Measurements from ENCODE around the gene ZMYND11.
"Not testable (repeated sequence)": the region's sequence is repeated elsewhere in the genome, so short reads cannot be mapped to it uniquely, and the experiment has no call there.

The ZMYND11 gene

DNA sequence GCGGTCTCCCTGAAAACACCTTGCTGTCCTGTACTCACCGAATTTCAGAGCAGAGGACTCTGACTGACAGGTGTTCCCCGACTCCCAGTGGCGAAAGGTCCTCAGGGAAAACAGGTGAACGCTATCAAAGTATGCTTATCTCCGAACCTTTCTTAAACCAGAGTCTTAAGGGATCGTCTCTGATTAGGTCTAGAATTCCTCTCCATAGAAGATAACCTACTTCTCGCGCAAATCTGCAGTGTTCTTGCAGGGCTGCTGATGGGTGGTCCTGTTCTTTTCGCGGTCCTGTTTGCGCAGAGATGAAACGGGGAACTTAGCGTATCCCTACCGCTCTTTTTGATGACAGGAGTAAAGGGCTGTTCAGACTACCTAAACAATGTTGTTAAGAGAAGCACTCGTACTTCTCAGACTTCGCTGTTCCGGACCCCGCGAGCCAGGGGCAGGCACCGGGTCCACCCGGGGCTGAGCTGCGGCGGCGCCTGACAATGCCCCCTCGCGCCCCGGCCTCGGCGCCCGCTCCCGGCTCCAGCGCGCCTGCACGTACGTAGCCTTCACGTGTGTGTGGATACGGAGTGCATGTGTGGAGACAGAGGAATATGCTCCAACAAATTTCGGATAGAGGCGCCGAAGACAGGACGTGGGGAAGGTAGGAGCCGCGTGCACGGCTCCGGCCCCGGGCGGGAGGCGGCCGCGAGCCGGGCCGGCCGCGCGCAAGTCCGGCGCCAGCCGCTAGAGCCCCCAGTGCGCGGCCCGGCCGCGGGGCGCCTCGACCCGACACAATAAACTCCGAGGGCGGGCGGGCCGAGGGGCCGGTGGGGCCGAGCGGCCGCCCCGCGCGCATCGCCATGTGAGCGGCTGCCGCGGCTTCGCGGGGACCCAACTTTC lies 766 bp upstream of the ZMYND11 start:
- DNase-seq = peak in 3 of 4 experiments; percentile 14 to 33 (median 23)

- DNase-seq = peak; percentile 50 to 63 (median 54)
These were observed 578 bp downstream of the ZMYND11 start for GRCh38 chr10:135601-136464.

DNA sequence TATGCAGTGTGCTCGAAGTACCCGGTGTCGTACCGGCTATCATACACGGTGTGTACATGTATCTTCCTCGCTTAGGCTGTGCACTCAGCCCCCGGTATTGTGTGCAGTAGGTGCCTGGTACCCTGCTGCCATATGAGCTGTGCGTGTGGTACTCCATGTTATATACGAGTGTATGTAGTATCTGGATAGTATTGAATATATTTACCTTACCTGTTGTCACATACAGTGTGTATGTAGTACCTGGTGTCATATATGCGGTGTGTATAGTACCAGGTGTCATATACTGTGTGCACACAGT lies 1.2 kb downstream of the ZMYND11 start:
- peak in 1 of 4 experiments; percentile 33 for DNase-seq

DNA sequence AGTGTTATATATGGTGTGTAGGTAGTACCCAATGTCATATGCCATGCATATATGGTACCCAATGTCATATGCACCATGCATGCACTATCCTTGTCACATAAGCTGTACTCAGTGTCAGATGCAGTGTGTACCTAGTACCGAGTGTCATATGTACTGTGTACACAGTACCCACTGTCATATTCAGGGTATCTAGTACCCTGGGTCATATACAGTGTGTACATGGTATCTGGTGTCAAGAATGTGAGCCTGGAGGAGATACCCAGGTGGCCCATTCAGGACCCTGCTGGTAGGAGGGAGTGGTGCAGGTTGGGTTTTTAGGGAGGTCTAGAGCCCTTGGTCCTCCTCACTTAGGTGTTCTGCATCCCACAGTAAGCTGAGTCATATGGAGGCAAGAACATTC lies 1.8 kb downstream of the ZMYND11 start:
- peak in 1 of 4 experiments; percentile 7 for DNase-seq

GRCh38 chr10:137606-138005 lies 2.4 kb downstream of the ZMYND11 start:
- no peak for DNase-seq

DNA sequence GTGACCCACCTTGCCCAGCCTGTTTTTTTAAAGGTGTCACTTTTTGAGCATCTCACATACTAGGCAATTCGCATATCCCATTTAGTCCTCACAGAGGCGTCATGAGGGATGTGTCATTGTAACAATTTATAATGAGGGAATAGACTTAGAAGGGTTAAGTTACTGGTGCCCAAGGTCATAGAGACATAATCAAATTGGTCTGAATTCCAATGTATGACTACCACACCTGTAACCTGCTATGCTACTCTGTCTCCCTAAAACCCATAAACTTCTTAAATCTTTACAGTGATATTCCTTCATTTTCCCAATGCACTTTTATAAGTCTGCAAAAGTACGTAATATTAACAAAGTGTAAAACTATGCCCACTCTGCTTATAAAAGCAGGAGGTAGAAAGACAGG lies 7.1 kb downstream of the ZMYND11 start:
- DNase-seq = no peak

DNA sequence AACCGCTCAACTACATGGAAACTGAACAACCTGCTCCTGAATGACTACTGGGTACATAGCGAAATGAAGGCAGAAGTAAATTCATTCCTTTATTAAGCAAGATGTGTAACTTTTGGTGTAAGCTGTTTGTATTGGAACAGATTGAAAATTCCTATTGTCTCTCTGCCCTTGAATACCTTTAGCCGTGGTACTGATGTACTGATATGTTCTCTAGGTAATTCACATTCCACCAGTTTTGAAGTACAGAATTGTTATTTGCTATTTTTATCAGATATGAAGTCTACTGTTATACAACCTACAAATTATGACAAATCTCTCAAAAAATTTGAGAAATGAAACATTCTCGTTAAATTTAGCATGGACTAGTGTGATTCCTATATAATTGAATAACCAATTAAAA lies 17.7 kb downstream of the ZMYND11 start:
- DNase-seq = no peak

DNA sequence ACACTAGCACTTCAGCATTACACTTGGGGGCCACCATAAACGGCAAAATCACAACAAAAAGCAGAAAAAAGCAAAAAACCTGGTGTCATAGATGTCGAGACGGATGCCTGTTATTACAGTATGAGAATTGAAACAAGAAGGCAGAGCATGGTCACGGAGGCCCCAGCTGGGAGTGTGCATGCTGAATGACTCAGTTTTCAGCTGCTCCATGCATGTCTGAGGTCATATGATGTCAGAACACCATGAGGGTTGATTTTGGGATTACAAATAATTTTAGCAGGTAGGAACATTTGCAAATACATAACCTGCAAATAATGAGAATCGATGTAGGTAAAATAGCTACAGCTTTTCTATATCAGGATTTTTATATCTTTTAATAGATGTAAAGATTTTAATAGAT lies 19.1 kb downstream of the ZMYND11 start:
- no peak for DNase-seq

- no peak for DNase-seq
These were observed 32.1 kb downstream of the ZMYND11 start for GRCh38 chr10:167383-167782.

DNA sequence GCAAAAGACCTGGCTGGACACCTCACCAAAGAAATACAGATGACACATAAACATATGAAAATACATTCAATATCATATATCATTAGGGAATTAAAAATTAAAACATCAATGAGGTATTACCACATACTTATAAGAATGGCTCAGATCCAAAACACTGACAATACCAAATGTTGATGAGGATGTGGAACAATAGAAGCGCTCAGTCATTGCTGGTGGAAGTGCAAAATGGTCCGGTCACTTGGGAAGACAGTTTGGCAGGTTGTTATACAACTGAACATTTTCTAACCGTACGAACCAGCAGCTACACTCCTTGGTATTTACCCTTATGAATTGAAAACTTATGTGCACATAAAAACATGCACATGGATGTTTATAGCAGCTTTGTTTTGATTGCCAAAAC lies 38.5 kb downstream of the ZMYND11 start:
- no peak for DNase-seq

DNA sequence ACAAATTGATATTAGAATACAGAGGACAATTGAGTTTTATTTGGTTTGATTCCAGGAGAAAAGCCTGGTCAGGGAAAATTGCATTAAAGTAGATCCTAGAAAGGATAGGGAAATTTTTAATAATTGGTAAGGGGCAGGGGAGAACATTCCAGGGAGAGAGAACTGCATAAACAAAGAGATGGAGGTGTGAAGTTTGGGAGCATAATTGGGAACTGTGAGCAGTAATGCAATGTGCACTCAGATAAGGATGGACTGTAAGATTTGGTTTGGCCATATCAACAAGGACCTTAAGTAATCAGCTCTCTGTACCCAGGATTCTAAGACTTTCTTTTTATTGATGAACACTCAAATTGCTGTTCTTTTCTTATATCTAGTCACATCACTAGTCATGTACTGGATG lies 41.4 kb downstream of the ZMYND11 start:
- DNase-seq = no peak

- DNase-seq = no peak
These were observed 43.0 kb downstream of the ZMYND11 start for GRCh38 chr10:178208-178607.

- no peak for DNase-seq
These were observed 43.5 kb downstream of the ZMYND11 start for GRCh38 chr10:178723-179122.

- no peak for DNase-seq
These were observed 47.4 kb downstream of the ZMYND11 start for GRCh38 chr10:182441-183201.

- no peak for DNase-seq
These were observed 48.9 kb downstream of the ZMYND11 start for GRCh38 chr10:184174-184573.

- no peak for DNase-seq
These were observed 49.7 kb downstream of the ZMYND11 start for GRCh38 chr10:184911-185310.

GRCh38 chr10:185571-185970 lies 50.3 kb downstream of the ZMYND11 start:
- DNase-seq = not testable (repeated sequence)

- no peak for DNase-seq
These were observed 51.7 kb downstream of the ZMYND11 start for GRCh38 chr10:186911-187310.

- no peak for DNase-seq
These were observed 53.3 kb downstream of the ZMYND11 start for GRCh38 chr10:188546-188945.

GRCh38 chr10:190216-190615 lies 55.0 kb downstream of the ZMYND11 start:
- no peak for DNase-seq

GRCh38 chr10:191703-192518 lies 56.7 kb downstream of the ZMYND11 start:
- no peak for DNase-seq

DNA sequence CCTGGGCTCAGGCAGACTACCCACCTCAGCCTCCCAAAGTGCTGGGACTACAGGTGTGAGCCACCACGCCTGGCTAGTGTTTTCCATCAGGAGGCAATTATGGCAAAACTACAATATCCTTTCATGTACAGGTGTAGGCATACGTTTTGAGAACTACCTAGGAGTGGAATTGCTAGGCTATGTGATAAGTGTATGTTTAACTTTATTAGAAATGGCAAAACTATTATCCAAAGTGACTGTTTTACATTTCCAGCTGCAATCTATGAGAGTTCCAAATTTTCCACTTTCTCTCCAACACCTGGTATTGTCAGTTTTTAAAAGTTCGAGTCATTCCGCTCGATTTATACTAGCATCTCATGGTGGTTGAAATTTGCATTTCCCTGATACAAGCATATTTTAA lies 59.0 kb downstream of the ZMYND11 start:
- DNase-seq = no peak

Measured in activated naive CD4-positive, alpha-beta T cell (primary cell).